Keratinocyte (primary cell): ENCODE results near the gene SMTN. TPM values are rescaled to one million over a fixed set of nuclear protein-coding genes. Genes with fewer than 3 reads are reported as not detected.

Experiments used
- DNase-seq: peaks from one replicate; pipeline ENCODE4 v3.0.0-alpha.2; 2011; ENCODE audit warnings: low read depth, missing footprints, low spot score
- FAIRE-seq: peaks from 2 replicates; lab custom pipeline; 2011; peaks lifted over from hg19 to GRCh38; lab: Jason Lieb, UNC
- H2AFZ ChIP-seq: 2 replicates; pipeline ENCODE4 v1.6.0; 2012; ENCODE audit warnings: low read length, control low read depth, inconsistent platforms; ENCODE audit not compliant: control insufficient read depth
- H3K27ac ChIP-seq: 2 replicates; pipeline ENCODE4 v1.5.1; 2011; ENCODE audit warnings: low read length; ENCODE audit not compliant: control insufficient read depth, insufficient read depth
- H3K27me3 ChIP-seq: 3 replicates; pipeline ENCODE4 v1.6.0; 2011; ENCODE audit warnings: low read length; ENCODE audit not compliant: control insufficient read depth, insufficient read depth; ENCODE audit errors: extremely low read depth
- H3K36me3 ChIP-seq, 2 experiments: 2 replicates in 1 of 2; 3 replicates in 1 of 2; pipeline ENCODE4 v1.5.1; 2011; ENCODE audit warnings: low read length in 2 of 2, mild to moderate bottlenecking in 1 of 2; ENCODE audit not compliant: control insufficient read depth in 2 of 2, insufficient read depth in 2 of 2; ENCODE audit errors: extremely low read depth in 1 of 2
- H3K4me1 ChIP-seq: 3 replicates; pipeline ENCODE4 v1.5.1; 2011; ENCODE audit warnings: low read length; ENCODE audit not compliant: control insufficient read depth, insufficient read depth; ENCODE audit errors: extremely low read depth
- H3K4me2 ChIP-seq: 3 replicates; pipeline ENCODE4 v1.6.0; 2011; ENCODE audit warnings: low read depth, low read length; ENCODE audit not compliant: control insufficient read depth, insufficient read depth; ENCODE audit errors: extremely low read depth
- H3K4me3 ChIP-seq, 3 experiments: fragments of 200-600 bp in 1 of 3; sonication (generic) in 1 of 3; 2 replicates in 2 of 3; 3 replicates in 1 of 3; pipeline ENCODE4 v1.5.1; 2011 to 2016; ENCODE audit warnings: low read length in 3 of 3, mild to moderate bottlenecking in 3 of 3, control low read depth in 2 of 3, inconsistent platforms in 1 of 3, low read depth in 1 of 3, mixed read lengths in 1 of 3, mixed run types in 1 of 3, moderate library complexity in 1 of 3; ENCODE audit not compliant: control insufficient read depth in 2 of 3, insufficient read depth in 2 of 3; ENCODE audit errors: extremely low read depth in 1 of 3
- H3K79me2 ChIP-seq: 2 replicates; pipeline ENCODE4 v1.6.0; 2012; ENCODE audit warnings: low read length; ENCODE audit not compliant: control insufficient read depth, insufficient read depth
- H3K9ac ChIP-seq: 3 replicates; pipeline ENCODE4 v1.6.0; 2011; ENCODE audit warnings: low read length; ENCODE audit not compliant: control insufficient read depth, insufficient read depth; ENCODE audit errors: extremely low read depth
- H3K9me1 ChIP-seq: 3 replicates; pipeline ENCODE4 v1.6.0; 2011; ENCODE audit warnings: low read length; ENCODE audit not compliant: control insufficient read depth, insufficient read depth; ENCODE audit errors: extremely low read depth
- H3K9me3 ChIP-seq: 2 replicates; pipeline ENCODE4 v1.5.1; 2012; ENCODE audit warnings: low read depth, low read length; ENCODE audit not compliant: control insufficient read depth
- H4K20me1 ChIP-seq: 3 replicates; pipeline ENCODE4 v1.6.0; 2011; ENCODE audit warnings: low read length; ENCODE audit not compliant: control insufficient read depth, insufficient read depth; ENCODE audit errors: extremely low read depth
- EZH2 ChIP-seq: IDR thresholded peaks from one replicate; pipeline ENCODE4 v1.6.1; 2012; ENCODE audit warnings: inconsistent platforms, mild to moderate bottlenecking, low read length, moderate library complexity
- dilution Hi-C: fragments of 300-500 bp; cut with MboI; formaldehyde crosslinking; loops from one replicate; pipeline ENCODE4 v1.7.0; 2020; ENCODE audit warnings: low sequenced_read_pairs; ENCODE audit not compliant: extremely low pct_ligation_motif_present
- polyA plus RNA-seq, 5 experiments: library from polyadenylated mRNA; depleted of rRNA in 3 of 5; stranded (reverse) in 3 of 5; stranded (forward) in 1 of 5; unstranded in 1 of 5; fragments of >200 nt; gene quantifications; 1 replicate in 1 of 5; 2 replicates in 3 of 5; 3 replicates in 1 of 5; pipeline versions ENCODE4 v1.2.1 to v1.2.3, GENCODE V29; 2011 to 2012; ENCODE audit warnings: missing spikeins in 2 of 5, low read depth in 1 of 5, low replicate concordance in 1 of 5
- TF ChIP-seq, protein P1 (sequence below), 3 experiments: IDR thresholded peaks in 1 of 3; conservative IDR thresholded peaks in 1 of 3; optimal IDR thresholded peaks in 1 of 3; 2 replicates in 2 of 3; 3 replicates in 1 of 3; pipeline versions ENCODE3 to v1.5.1; 2011; ENCODE audit warnings: low read length in 3 of 3, mild to moderate bottlenecking in 3 of 3, moderate library complexity in 2 of 3, control low read depth in 1 of 3, inconsistent platforms in 1 of 3; ENCODE audit not compliant: insufficient read depth in 2 of 3; ENCODE audit errors: extremely low read depth in 1 of 3

SMTN gene
- polyA plus RNA-seq, 1 donor (not counting 4 experiments of a cell fraction or from before 2014, with no cell fraction given): 61.2 TPM

DNA sequence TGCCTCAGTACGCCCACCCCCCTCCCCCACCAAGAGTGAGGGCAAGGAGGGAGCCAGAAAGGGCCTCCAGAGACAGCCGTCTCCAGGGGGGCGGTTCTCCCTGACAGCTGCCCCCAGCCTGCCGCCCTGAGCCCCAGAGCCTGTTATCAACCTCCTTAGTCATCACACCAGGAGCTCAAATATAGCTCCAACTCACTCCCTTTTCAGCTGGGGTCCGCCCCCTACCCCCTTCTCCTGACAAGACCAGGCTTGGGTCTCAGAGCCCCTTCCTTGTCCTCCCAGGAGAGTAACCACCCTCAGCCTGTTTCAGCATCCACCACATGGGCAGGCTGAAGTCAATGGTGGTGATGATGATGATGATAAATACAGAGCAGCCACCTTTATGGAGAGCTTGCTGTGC, 39.1 kb downstream of the SMTN start:
- Histone ChIP-seq H3K9me1 (no peaks in the 10 kb centered on the region), H4K20me1 (no peaks in the 10 kb centered on the region), H3K9ac (no peak overlapping the region), H3K79me2 (no peaks in the 10 kb centered on the region), H3K27ac (no peak overlapping the region), H3K4me3 (no peak overlapping the region), H2AFZ (no peak overlapping the region), H3K27me3 (peaks cover 17% of the 10 kb centered on the region), H3K4me1 (peaks cover 8% of the 10 kb centered on the region), H3K4me2 (no peak overlapping the region), H3K9me3 (no peaks in the 10 kb centered on the region), H3K36me3 (no peaks in the 10 kb centered on the region)
- TF ChIP-seq EZH2: no peak
- TF ChIP-seq, protein P1, sequence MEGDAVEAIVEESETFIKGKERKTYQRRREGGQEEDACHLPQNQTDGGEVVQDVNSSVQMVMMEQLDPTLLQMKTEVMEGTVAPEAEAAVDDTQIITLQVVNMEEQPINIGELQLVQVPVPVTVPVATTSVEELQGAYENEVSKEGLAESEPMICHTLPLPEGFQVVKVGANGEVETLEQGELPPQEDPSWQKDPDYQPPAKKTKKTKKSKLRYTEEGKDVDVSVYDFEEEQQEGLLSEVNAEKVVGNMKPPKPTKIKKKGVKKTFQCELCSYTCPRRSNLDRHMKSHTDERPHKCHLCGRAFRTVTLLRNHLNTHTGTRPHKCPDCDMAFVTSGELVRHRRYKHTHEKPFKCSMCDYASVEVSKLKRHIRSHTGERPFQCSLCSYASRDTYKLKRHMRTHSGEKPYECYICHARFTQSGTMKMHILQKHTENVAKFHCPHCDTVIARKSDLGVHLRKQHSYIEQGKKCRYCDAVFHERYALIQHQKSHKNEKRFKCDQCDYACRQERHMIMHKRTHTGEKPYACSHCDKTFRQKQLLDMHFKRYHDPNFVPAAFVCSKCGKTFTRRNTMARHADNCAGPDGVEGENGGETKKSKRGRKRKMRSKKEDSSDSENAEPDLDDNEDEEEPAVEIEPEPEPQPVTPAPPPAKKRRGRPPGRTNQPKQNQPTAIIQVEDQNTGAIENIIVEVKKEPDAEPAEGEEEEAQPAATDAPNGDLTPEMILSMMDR (optimal IDR thresholded peaks at IDR 0.05 in 1 of 3, IDR thresholded peaks at IDR 0.05 in 1 of 3, conservative IDR thresholded peaks at IDR 0.05 in 1 of 3; ENCODE audit: extremely low read depth in 1 of 3, insufficient read depth in 2 of 3, low read length in 3 of 3): no peak
- FAIRE-seq (no peak), DNase-seq (no peak)
- dilution Hi-C loops: no loop called here

- DNase-seq (no peak), FAIRE-seq (no peak)
- H4K20me1 ChIP-seq: no peaks in the 10 kb centered on the region
- no peaks in the 10 kb centered on the region for H3K9me3 ChIP-seq
- H3K79me2 ChIP-seq: no peaks in the 10 kb centered on the region
- no peak overlapping the region for H3K4me3 ChIP-seq
- no peak for TF ChIP-seq EZH2
- TF ChIP-seq, protein P1 (optimal IDR thresholded peaks at IDR 0.05 in 1 of 3, IDR thresholded peaks at IDR 0.05 in 1 of 3, conservative IDR thresholded peaks at IDR 0.05 in 1 of 3; ENCODE audit: extremely low read depth in 1 of 3, insufficient read depth in 2 of 3, low read length in 3 of 3): no peak
- H3K27ac ChIP-seq: no peak overlapping the region
- H3K4me2 ChIP-seq: no peak overlapping the region
- no peak overlapping the region for H3K9ac ChIP-seq
- H3K36me3 ChIP-seq: no peaks in the 10 kb centered on the region
- H3K4me1 ChIP-seq: peaks cover 8% of the 10 kb centered on the region
- dilution Hi-C loops: no loop called here
- H3K9me1 ChIP-seq: no peaks in the 10 kb centered on the region
- H3K27me3 ChIP-seq: peaks cover 17% of the 10 kb centered on the region
- H2AFZ ChIP-seq: no peak overlapping the region
Measured at GRCh38 chr22:31120642-31121041, 39.5 kb downstream of the SMTN start.
